Measurements from ENCODE around the gene LYPD6B. TPM values are rescaled to one million over a fixed set of nuclear protein-coding genes. Genes with fewer than 3 reads are reported as not detected.
A peak's percentile ranks its signal among the peaks of the same experiment; 100 is the strongest.

Gene LYPD6B
- total RNA-seq, 2 experiments from 2014 or later: not detected

GRCh38 chr2:149059822-149060221 is 21.3 kb downstream of the LYPD6B start:
- no peaks in the 10 kb centered on the region for H3K4me1 Mint-ChIP-seq
- no peaks in the 10 kb centered on the region for H3K36me3 Mint-ChIP-seq
- no peak overlapping the region for H3K27ac Mint-ChIP-seq
- ATAC-seq (no peak), DNase-seq (no peak)
- peaks cover 40% of the 10 kb centered on the region for H3K27me3 Mint-ChIP-seq
- H3K4me3 Mint-ChIP-seq: no peak overlapping the region
- CTCF ChIA-PET: no interaction called here
- no peaks in the 10 kb centered on the region for H3K9me3 Mint-ChIP-seq (ENCODE audit: low read depth)

DNA sequence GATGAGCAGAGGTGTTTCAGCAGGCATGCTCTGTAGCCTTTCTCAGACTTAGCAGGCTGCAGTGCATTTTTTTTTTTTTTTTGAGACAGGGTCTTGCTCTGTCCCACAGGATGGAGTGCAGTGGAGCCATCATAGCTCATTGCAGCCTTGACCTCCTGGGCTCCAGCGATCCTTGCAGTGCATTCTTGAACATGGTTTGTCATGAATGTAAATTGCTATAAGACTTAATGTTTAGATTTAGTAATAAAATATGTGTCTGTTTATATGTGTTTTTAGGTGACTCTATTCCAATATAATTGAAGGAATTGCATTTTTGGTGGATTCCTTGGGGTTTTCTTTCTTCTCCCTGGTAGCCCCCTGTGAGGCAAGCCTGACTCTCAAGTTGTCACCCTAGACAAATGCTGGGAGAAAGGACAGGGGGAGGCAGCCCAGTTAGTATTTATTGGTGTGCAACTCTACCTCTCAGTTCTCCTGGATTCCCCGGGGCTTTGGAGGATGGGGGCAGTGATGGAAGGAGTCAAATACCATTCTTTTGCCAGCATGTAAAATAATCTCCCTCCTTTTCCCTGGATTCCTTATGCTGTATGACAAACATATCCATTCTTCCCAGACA is 22.7 kb downstream of the LYPD6B start:
- Mint-ChIP-seq H3K9me3 (ENCODE audit: low read depth) (no peaks in the 10 kb centered on the region), H3K4me3 (no peak overlapping the region)
- CTCF ChIA-PET: no interaction called here

DNA sequence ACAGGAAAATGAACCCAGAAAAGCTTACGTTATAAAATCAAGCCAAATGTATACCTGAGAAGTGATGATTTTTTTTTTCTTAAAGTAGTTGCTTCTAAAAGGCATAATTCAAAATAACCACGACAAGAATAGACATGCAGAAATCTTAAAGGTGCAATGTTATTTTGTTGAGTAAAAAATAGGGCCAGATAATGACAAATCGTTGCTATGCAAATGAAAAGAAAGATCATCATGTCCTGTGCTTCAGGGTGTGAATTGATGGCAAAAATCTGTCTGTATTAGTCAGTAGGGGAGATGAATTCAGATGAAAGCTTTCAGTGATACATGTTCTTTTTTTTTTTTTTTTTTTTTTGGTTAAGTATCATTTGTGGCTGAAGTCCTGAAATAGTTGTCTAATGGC is 24.0 kb downstream of the LYPD6B start:
- DNase-seq (no peak), ATAC-seq (no peak)
- H3K4me1 Mint-ChIP-seq: no peaks in the 10 kb centered on the region
- no peak overlapping the region for H3K4me3 Mint-ChIP-seq
- no peak overlapping the region for H3K27ac Mint-ChIP-seq
- CTCF ChIA-PET: no interaction called here
- no peaks in the 10 kb centered on the region for H3K36me3 Mint-ChIP-seq
- H3K27me3 Mint-ChIP-seq: peaks cover 20% of the 10 kb centered on the region
- H3K9me3 Mint-ChIP-seq (ENCODE audit: low read depth): no peaks in the 10 kb centered on the region

More for the DNA sequence above, 22.7 kb downstream of the LYPD6B start:
- no peaks in the 10 kb centered on the region for H3K4me1 Mint-ChIP-seq
- DNase-seq (no peak), ATAC-seq (no peak)
- peaks cover 28% of the 10 kb centered on the region for H3K27me3 Mint-ChIP-seq
- H3K27ac Mint-ChIP-seq: no peak overlapping the region
- H3K36me3 Mint-ChIP-seq: no peaks in the 10 kb centered on the region

- DNase-seq (no peak), ATAC-seq (no peak)
- H3K9me3 Mint-ChIP-seq (ENCODE audit: low read depth): no peaks in the 10 kb centered on the region
- no peak overlapping the region for H3K27ac Mint-ChIP-seq
- peaks cover 19% of the 10 kb centered on the region for H3K27me3 Mint-ChIP-seq
- H3K4me1 Mint-ChIP-seq: no peaks in the 10 kb centered on the region
- H3K4me3 Mint-ChIP-seq: no peak overlapping the region
- no peaks in the 10 kb centered on the region for H3K36me3 Mint-ChIP-seq
- CTCF ChIA-PET: no interaction called here
Measured at GRCh38 chr2:149063177-149063576, 24.7 kb downstream of the LYPD6B start.

DNA sequence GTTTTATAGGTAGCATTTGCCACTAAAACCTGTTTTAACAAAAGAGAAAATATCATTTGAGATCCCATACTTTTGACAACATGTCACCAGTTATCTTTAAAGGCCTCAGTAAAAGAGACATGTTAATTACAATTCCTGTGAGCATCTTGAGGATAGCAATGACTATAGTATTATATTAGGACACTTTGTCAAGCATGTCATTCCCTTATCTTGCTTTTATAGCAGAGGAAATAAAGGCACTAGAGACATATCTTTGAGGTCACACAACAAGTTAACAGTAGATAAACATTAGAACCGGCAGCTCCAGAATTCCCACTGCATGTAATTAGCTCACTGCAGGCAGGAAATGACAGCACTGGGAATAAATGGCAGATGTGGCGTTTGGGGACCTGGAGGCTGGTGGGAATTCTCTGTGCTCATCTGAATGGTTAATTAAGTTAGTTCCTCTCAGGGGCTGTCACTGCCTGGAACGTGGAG is 25.9 kb downstream of the LYPD6B start:
- Mint-ChIP-seq H3K9me3 (ENCODE audit: low read depth) (no peaks in the 10 kb centered on the region), H3K4me1 (peaks cover 6% of the 10 kb centered on the region), H3K27me3 (peaks cover 22% of the 10 kb centered on the region), H3K4me3 (no peak overlapping the region), H3K27ac (no peak overlapping the region), H3K36me3 (no peaks in the 10 kb centered on the region)
- CTCF ChIA-PET: no interaction called here
- DNase-seq: no peak
- no peak for ATAC-seq

DNA sequence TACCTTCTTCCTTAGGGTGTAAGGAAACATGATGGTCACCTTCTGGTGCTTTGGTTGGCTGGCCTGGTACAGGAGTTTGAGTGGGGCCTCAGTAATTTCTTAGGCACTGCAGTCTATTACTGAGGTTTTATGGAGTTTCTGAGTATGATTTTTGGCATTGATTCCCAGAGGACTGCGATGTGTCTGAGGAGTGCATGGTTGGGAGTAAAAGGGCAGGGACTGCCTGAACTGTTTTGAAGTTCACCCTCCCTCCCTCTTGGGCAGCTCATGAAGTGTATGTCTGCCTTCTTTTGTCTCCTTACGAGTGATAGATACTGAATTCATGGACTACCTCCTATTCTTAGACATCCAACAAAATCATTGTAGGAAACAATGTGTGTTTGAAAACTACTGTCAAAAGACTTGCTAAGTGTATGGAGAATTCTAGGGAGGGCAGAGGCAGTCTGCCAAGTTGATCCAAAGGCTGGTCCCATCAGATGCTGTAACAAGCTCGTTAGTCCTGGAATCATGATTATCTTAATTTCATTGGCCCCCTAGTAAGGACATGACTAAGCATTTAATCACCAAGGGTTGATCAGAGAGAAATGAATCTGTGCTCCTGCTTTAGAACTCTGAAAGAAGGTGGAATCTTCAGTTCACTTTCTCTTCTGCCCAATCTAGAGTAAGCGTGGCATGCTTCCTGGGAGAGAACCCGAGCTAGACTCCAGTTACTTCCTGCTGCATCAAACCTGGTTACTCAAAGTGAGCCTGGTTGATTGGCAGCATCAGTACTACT is 26.5 kb downstream of the LYPD6B start:
- peaks cover 23% of the 10 kb centered on the region for H3K27me3 Mint-ChIP-seq
- H3K9me3 Mint-ChIP-seq (ENCODE audit: low read depth): no peaks in the 10 kb centered on the region
- CTCF ChIA-PET: no interaction called here
- H3K36me3 Mint-ChIP-seq: no peaks in the 10 kb centered on the region
- H3K4me1 Mint-ChIP-seq: peaks cover 12% of the 10 kb centered on the region
- no peak for ATAC-seq
- no peak for DNase-seq
- H3K4me3 Mint-ChIP-seq: no peak overlapping the region
- no peak overlapping the region for H3K27ac Mint-ChIP-seq

DNA sequence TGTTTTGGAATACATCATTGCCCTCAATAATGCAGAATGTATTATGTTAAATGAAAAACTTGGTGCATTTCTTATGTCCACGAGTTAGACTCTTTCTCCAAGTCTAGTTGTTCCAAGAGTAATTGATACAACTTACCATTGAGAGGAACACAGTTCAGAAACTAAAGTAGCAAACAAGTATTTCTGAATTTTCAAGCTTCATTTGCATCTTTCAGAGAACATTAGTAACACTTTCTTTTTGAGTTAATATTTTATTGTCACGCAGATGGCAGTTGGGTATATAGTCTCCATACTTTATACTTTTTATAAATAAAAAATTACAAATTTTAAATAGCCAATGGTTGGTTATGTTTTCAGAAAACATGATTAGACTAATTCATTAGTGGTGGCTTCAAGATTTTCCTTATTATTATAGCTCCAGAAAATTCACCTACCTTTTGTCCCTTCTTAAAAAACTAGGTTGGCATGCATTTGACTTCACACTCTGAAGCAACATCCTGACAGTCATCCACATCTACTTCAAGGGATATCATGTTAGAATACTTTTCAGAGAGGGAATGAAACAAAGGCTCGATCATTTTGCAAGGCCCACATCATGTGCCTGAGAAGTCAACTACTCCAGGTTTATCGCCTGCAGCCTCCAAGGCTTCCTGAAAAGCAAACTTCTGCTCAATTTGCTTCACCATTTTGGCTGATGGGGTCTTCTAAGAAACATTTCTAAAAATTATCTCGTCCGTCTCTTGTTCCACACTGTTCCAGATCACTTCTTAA is 29.9 kb downstream of the LYPD6B start:
- H3K9me3 Mint-ChIP-seq (ENCODE audit: low read depth): no peaks in the 10 kb centered on the region
- no peak overlapping the region for H3K27ac Mint-ChIP-seq
- DNase-seq (no peak), ATAC-seq (no peak)
- H3K27me3 Mint-ChIP-seq: peaks cover 20% of the 10 kb centered on the region
- peaks cover 15% of the 10 kb centered on the region for H3K4me1 Mint-ChIP-seq
- no peaks in the 10 kb centered on the region for H3K36me3 Mint-ChIP-seq
- no peak overlapping the region for H3K4me3 Mint-ChIP-seq
- CTCF ChIA-PET: no interaction called here

GRCh38 chr2:149068996-149069888 is 30.7 kb downstream of the LYPD6B start:
- ATAC-seq (peak; percentile 87), DNase-seq (peak; percentile 46)
- Mint-ChIP-seq H3K9me3 (ENCODE audit: low read depth) (no peaks in the 10 kb centered on the region), H3K36me3 (no peaks in the 10 kb centered on the region), H3K4me3 (no peak overlapping the region), H3K4me1 (peaks cover 15% of the 10 kb centered on the region), H3K27ac (no peak overlapping the region), H3K27me3 (peaks cover 18% of the 10 kb centered on the region)
- CTCF ChIA-PET: no interaction called here

DNA sequence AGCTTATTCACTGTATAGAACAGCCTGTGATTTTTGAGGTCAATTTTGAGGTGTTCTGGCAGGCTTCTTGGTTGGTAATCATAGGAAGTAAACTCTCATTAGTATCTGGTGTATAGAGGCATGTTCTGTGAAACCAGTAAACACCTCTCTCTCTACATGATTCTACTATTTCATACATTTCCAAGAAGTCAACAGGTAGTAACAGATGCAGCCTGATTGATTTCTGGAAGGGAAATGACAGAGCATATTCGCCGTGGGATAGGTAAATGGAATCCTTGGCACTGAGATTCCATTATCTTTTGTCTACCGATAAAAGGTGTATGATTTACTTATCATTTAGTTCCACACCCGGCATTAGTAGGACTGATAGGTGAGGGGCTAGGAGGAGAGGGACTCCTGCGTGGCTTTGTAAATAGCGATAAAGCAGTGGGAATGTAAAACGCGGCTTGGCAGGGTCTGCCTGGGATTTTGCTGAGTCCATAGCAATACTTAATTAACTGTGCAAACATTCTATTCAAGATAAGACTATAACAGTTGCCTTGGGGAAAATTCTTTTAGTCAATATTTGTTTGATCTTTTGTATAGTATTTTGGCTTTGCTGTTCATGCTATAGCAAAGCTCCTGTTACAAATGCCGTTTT is 32.3 kb downstream of the LYPD6B start:
- no peak overlapping the region for H3K4me3 Mint-ChIP-seq
- CTCF ChIA-PET: no interaction called here
- H3K4me1 Mint-ChIP-seq: peaks cover 15% of the 10 kb centered on the region
- no peak for DNase-seq
- H3K27ac Mint-ChIP-seq: no peak overlapping the region
- H3K36me3 Mint-ChIP-seq: no peaks in the 10 kb centered on the region
- peaks cover 19% of the 10 kb centered on the region for H3K27me3 Mint-ChIP-seq
- H3K9me3 Mint-ChIP-seq (ENCODE audit: low read depth): no peaks in the 10 kb centered on the region
- ATAC-seq: no peak

- CTCF ChIA-PET: no interaction called here
- peaks cover 31% of the 10 kb centered on the region for H3K27me3 Mint-ChIP-seq
- no peak overlapping the region for H3K4me3 Mint-ChIP-seq
- no peaks in the 10 kb centered on the region for H3K36me3 Mint-ChIP-seq
- no peak for ATAC-seq
- H3K9me3 Mint-ChIP-seq (ENCODE audit: low read depth): no peaks in the 10 kb centered on the region
- H3K27ac Mint-ChIP-seq: no peak overlapping the region
- peaks cover 2% of the 10 kb centered on the region for H3K4me1 Mint-ChIP-seq
- DNase-seq: no peak
Measured at GRCh38 chr2:149075105-149075504, 36.6 kb downstream of the LYPD6B start.

DNA sequence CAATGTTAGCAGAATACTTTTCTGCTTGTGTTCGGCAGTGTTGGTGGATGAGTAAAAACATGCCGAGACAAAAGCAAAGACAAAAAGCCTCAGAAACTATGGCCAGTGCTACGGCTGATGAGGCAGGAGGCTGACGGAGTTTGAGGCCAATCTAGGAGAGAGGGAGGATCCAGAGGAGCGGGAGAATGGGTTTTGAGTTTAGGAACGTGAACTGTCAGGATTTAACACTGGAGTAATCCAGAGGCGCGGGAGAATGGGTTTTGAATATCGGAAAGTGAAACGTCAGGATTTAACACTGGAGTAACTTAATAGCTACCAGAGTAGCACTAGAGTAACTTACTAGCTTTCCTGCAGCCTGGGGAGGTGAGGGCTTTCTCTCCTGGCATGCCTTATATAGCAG is 37.4 kb downstream of the LYPD6B start:
- DNase-seq (no peak), ATAC-seq (no peak)
- Mint-ChIP-seq H3K9me3 (ENCODE audit: low read depth) (no peaks in the 10 kb centered on the region), H3K27ac (no peak overlapping the region), H3K36me3 (no peaks in the 10 kb centered on the region), H3K4me1 (no peaks in the 10 kb centered on the region), H3K4me3 (no peak overlapping the region), H3K27me3 (peaks cover 28% of the 10 kb centered on the region)
- CTCF ChIA-PET: no interaction called here

DNA sequence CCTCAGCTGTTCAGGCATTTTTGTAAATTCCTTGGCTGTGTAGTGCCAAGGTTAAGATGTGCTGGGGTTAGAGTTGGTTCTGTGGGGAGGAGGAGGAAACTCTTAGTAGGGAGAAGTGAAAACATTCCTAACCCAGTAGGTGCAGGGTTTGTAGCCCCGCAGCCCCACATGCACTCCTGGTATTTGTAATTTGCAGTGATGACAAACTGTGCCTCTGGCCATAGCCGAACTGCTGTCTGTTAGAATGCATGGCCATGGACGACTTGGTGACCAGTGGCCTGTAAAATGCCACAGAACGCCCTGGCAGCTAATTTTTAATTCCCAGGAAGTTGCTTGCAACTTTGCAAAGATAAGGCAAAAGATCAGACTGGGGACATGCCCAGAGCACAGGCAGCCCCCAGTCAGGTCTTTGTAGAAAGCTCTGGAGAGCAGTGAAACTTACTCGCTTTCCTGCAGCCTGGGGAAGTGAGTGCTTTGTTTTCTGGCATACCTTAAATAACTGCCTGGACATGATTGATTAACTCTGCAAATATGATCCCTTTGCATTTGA is 38.4 kb downstream of the LYPD6B start:
- DNase-seq (no peak), ATAC-seq (no peak)
- H3K36me3 Mint-ChIP-seq: no peaks in the 10 kb centered on the region
- no peaks in the 10 kb centered on the region for H3K9me3 Mint-ChIP-seq (ENCODE audit: low read depth)
- CTCF ChIA-PET: no interaction called here
- H3K27ac Mint-ChIP-seq: no peak overlapping the region
- H3K4me1 Mint-ChIP-seq: no peaks in the 10 kb centered on the region
- peaks cover 25% of the 10 kb centered on the region for H3K27me3 Mint-ChIP-seq
- no peak overlapping the region for H3K4me3 Mint-ChIP-seq
